HG03097 (cell line): ENCODE data around the gene CSNK1D.

Experiments
- ATAC-seq: cut with Tn5 transposase; IDR thresholded peaks from one replicate; pipeline ENCODE4 v1.9.1; 2021; ENCODE audit not compliant: unreplicated experiment, low FRiP score

Gene CSNK1D

DNA sequence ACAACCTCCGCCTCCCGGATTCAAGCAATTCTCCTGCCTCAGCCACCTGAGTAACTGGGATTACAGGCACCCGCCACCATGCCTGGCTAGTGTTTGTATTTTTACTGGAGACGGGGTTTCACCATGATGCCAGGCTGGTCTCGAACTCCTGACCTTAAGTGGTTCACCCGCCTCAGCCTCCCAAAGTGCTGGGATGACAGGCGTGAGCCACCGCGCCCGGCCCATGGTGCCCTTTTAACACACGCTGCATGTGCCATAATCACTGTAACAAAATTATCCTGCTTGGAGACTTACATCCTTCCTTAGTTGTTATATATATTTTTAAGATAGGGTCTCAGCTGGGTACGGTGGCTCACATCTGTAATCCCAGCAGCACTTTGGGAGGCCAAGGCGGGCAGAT is 38.5 kb upstream of the CSNK1D start:
- ATAC-seq = no peak

DNA sequence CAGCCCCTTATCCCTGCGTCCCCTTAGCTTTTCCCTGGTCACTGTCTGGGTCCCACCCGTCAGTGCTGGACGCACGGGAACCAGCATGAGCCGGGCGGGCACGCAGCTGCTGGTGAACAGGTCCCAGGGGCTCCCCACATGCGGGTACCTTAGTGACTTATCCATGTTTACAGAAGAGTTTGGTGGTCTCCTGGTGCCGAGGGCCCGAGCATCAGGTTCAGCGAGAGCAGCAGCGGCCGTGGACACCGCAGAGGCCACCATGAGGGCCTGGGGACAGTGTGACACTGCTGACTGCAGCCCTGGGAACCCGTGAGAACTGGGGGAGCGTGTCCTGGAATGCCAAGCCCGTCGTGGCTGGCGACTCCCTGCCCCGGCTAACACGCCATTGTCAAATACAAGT is 37.4 kb upstream of the CSNK1D start:
- ATAC-seq = no peak

DNA sequence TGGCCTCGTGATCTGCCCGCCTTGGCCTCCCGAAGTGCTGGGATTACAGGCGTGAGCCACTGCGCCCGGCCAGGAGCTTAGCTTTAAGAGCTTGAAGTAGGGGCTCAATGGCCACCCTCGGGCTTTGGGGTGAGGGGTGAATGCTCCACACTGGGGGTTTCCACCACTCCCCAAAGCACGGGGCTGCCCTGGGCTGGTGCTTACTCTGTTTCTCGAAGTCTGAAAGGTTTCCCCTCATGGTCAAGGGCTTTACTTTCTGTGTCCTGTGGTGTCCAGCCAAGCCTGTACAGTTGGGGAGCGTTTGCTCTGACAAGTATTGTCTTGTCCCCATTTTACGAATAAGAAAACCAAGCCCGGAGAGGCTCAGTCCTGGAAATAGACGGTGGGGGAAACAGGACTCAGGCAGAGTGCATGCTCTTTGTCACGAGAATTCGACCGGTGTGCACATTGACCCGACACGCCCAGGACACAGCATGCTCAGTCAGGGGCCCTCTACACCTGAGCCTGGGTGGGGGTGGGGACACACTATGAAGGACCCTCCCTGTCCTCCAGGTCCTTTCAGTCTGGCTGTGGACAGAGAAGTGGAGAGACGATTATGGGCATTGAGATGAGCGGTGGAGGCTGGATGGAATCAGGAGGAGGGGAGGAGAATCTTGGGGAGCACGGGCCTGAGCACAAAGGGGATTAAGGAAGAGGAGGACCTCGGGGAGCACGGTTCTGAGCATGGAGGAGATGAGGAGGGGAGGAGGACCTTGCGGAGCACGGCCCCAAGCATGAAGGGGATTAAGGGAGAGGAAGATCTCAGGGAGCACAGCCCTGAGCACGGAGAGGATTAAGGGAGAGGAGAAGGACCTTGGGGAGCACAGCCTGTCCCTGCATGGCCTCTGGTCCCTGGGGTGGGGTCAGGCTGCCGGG is 36.4 kb upstream of the CSNK1D start:
- no peak for ATAC-seq

DNA sequence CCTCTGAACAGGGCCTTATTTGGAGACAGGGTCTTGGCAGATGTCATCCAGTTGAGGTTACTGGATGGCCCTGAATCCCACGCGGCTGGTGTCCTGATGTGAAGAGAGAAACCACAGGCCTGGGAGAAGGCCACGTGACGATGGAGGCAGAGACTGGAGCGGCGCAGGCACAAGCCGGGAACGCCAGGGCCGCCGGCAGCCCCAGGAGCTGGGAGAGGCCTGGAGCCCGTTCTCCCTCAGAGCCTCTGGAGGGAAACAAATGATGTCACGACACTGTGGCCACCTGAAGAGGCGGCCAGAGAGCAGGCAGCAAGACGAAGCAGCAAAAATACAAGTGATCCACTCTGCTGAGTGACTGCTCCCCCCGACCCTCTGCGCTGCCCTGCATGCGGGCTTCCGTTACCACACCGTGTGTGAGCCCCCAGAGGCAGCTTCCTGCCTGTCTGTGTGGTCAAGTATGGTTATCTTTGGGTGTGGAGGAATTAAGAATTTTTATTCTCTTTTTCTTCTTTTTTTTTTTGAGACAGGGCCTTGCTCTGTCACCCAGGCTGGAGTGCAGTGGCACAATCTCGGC is 32.3 kb upstream of the CSNK1D start:
- ATAC-seq = no peak

DNA sequence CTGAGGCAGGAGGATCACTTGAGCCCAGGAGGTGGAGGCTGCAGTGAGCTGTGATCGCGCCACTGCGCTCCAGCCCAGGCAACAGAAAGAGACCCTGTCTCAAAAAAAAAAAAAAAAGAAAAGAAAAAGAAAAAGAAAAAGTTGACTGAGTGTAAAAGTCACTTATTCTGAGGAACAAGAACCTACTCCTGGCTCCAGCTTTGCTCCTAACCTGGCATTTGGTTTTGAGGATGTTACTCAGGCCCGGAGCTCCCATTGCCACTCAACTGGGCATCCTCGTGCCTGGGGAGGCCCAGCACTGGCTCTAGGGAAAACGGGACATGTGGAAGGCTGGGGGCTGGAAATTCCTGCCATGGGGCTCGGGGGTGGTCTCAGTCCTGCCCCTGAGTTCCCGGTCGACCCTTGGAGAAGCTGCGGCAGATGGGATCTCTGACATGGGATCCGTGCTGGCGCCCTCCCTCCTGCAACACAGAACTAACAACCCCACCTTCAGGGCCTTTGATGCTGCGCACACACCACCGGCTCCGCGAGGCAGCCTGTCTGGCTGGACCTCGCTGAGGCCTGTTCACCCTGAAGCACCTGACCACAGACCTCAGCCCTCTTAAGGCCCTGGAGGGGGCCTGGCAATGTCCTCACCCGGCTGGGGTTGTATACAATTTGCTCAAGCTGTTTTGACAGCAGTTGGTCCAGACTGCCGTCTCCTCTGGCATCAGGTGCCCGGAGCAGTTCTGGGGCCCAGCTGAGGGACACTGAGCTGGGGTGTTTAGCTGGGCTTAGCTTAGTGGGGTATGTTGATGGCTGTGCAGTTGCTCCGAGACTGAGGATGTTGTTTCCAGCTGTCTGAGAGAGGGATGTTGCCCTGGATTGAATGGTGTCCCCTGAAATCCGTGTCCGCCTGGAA is 31.6 kb upstream of the CSNK1D start:
- ATAC-seq = no peak

DNA sequence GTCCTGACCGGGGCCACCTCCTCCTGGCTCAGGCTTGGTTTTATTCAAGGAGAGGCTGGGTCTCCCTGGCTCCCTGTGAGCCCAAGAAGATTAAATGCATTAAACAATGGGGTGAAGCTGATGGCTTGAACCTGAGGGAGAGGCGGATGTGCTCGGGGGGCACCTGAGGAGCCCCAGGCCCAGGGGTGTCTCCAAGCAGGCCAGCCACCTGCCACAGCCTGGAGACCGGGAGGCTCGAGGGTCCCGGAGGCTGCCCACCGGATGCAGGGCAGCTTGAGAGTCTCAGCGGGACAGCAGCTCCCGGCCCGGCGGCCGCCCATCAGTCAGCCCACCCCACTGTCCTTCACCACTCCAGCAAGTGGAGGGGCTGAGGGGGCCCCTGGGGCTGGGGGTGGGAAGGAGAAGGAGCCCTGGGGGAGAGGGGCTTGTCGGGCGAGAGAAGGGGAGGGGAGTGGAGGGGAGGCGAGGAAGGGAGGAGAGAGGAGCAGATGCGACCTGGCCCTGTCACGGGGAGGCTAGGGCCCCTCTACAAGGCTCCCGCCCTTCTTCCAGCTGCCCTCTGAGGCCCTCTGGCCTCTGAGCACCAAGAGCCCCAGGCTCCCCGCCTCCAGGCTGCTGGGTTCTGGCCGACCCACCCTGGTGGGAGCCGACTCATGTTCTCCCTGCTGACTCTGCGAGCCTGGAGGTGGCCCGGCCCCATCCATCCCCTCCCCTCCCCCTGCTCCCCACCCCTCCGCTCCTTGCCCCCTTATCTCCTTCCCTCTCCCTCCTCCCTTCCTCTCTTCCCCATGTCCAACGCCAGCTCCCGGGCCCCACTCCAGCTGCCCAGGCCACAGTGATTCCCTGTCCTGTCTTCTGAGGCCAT is 30.7 kb upstream of the CSNK1D start:
- ATAC-seq = no peak

DNA sequence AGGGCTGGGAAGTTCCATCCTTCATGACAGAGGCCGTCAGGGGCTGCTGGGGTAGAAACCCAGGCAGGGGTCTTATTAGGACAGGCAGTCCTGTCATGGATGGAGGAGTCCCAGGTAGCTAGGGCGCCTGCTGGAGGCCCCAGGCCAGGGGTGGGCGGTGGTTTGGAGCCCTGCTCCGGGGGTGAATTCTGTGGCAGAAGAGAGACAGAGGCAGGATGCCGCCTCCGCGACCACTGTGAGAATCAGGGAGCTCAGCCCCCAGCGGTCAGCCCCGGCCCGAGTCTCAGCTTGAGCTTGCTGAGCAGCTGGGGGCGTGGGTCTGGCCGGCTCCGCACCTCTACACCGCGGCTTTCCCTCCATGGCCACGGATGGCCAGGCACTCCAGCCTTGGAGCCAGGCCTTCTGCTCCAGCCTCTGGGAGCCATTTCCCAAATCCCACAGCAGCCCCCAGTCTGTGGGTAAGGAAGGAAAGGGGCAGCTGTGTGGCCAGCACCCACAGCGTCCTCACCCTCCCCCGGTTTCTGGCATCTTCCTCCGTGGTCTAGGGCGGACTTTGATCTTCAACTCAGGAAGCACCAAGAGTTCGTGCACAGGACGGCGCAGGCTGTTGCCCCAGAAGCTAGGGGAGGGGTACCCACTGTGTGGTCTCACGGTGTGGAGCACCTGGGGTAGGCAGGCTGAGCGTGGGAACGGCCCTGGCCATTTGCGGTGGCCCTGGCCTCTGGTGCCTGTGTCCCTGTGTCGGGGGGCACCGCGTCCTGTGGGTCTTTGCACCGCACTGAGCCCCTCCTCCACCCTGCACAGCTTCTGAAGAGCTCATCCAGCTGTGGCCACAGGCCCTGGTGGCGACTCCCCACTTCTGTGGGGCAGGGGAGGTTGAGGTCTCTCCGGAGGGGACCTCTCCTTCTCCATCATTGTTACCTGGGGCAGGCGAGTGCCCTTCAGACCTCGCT is 29.8 kb upstream of the CSNK1D start:
- no peak for ATAC-seq

DNA sequence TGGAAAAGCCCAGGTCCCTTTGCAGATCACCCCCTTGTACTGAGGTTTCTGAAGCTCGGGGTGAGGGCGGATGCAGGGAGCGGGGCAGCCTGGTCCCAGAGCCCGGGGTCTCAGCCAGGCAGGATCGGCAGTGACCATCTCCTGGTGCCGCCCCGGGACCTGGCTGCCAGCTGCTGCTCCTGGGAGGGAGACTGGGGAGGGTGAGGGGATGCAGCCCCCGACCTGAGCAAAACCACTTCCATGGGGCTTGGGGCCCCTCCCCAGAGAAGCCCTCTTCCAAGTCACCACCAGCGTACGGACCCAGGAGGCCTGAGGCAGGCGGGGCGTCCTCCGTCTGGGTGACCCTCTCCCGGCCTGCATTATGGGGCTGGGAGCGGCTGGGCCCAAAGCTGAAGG is 29.1 kb upstream of the CSNK1D start:
- no peak for ATAC-seq

DNA sequence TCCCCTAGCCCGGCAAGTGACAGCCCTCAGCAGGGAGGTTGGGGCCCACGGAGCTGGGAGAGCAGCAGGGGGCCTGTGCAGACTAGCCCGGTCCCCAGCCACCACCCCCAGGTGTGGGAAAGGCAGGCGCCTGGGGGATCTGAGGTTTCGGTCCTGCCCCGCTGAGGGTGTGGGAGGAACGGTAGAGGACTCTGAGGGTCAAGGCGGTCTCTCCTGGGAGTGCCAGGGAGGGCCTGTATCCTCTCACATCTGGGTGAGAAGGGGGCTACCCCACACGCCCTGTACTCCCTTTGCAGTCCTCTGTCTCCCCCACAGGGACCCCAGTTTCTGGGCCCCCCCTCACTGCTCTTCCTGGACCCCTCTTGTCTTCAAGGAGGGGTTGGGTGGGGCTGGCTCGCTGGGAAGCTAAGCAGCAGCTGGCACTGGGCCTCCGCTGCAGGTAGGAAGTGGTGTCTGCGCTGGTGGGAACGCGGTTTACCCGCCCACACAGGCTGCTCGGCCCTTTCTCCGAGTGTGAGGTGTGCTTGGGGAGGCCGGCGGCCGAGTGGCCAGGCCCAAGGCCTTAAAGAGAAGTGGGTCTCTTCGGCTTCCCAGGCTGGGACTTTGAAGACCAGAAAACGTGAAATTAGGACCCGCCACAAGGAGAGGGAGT is 28.5 kb upstream of the CSNK1D start:
- no peak for ATAC-seq

DNA sequence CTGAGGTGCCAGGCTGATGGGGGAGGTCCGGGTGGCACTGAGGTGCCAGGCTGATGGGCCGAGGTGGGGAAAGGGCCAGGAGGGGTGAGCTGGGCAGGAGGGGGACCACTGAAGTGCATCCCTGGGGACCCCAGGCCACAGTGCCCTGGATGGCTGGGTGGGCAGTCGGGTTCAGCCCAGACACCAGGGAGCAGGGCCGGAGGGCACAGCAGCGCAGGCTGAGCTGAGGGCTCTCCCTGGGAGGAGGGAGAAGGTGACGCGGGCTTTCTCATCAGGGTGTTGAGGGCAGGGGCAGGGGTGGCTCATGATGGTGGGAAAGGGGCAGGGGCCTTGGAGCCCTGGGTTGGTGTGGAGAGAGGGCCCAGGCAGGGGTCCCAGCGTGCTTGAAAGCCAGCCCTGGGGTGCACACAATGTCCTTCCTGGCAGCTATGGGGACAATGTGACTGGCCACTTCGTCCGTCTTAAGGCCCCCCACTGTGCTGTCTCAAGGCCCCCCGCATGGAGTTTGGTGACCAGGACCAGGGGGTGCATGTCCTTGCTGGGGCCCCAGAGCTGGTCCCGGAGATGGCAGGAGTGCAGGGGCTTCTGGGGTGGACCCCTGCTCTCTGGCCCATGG is 27.9 kb upstream of the CSNK1D start:
- ATAC-seq = no peak

DNA sequence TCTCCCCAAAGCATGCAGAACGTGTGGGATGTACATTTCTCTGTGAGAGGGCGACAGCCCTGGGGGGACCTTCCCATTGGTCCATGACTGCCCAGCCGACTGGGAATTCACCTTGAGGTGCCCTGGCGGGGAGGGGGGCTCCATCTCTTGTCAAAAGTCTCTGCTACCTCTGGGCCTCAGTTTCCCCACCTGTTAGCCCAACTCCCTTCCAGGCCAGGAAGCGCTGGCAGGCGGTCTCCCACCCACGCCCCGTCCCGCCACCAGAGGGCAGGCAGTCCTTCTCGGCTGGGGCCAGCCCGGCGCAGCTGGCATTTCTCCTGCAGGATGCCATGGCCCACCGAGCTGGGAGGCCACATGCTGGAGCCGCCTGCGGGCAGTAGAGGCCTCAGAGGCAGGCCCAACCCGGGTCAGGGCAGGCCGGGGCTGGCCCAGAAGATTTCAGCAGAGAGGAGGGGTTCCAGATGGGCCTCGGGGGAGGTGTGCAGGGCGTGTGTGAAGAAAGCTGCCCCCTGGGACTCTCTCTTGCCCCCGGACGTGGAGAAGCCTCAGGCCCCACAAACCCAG is 27.3 kb upstream of the CSNK1D start:
- no peak for ATAC-seq

DNA sequence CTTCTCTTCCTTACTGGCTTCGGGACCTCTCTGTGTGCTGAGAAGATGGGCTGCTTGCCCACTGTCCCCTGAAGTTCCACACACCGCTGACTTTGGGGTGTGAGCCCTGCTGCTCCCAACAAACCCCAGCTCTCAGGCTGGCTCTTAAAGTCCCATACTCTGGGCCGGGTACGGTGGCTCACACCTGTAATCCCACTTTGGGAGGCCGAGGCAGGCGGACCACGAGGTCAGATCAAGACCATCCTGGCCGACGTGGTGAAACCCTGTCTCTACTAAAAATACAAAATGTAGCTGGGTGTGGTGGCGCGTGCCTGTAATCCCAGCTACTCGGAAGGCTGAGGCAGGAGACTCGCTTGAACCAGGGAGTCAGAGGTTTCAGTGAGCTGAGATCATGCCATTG is 26.7 kb upstream of the CSNK1D start:
- no peak for ATAC-seq

DNA sequence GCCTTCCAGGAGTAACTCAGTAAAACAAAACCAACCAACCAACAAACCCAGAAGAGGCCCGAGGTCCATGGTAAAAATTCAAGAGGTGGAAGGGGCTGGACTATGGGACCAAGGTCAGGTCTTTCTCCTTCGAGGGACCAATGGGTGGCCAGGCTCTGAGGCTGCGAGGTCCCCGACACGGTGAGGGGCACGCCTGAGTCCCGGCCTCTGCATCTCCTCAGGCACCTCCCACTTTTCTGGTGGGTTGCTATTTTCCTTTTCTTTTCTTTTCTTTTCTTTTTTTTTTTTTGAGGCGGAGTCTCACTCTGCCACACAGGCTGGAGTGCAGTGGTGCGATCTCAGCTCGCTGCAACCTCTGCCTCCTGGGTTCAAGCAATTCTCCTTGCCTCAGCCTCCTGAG is 26.0 kb upstream of the CSNK1D start:
- no peak for ATAC-seq

DNA sequence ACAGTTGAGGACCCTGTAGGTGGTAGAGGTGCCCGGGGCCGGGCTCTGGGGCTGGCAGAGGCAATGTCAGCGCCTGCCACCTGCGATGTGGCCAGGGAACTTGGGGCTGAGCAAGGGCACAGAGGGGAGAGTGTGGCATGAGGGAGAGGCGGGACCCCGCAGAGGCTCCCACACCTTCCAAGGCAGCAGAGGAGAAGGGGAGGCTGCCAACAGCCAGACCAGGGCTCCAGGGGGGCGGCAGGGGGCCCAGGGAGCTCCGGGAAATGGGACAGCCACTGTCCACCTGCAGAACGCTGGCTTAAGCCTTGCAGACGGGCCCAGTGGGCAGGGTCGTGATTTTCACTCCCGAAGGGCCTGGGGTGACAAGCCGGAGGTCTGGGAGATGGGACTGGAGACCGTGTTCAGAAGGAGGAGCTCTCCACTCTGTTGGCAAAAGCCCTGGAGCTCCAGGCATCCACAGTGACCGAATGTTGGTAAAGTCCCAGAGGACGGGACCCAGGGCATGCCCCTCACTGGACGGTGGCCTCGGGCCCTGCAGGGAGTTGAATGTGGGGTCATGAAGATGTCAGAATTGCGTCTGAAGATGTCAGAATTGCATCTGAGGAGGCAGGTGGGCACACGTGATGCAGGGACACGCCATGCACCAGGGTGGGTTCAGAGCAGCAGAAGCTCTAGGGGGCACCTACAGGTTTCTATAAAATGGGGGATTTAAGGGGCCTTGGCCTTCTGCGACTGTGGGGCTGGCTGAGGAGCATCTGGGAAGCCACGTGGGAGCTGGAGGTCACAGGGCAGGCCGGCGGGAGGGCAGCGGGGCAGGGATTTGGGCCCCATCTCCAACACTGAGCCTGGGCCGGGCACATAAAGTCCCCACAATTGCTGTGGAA is 25.3 kb upstream of the CSNK1D start:
- no peak for ATAC-seq

DNA sequence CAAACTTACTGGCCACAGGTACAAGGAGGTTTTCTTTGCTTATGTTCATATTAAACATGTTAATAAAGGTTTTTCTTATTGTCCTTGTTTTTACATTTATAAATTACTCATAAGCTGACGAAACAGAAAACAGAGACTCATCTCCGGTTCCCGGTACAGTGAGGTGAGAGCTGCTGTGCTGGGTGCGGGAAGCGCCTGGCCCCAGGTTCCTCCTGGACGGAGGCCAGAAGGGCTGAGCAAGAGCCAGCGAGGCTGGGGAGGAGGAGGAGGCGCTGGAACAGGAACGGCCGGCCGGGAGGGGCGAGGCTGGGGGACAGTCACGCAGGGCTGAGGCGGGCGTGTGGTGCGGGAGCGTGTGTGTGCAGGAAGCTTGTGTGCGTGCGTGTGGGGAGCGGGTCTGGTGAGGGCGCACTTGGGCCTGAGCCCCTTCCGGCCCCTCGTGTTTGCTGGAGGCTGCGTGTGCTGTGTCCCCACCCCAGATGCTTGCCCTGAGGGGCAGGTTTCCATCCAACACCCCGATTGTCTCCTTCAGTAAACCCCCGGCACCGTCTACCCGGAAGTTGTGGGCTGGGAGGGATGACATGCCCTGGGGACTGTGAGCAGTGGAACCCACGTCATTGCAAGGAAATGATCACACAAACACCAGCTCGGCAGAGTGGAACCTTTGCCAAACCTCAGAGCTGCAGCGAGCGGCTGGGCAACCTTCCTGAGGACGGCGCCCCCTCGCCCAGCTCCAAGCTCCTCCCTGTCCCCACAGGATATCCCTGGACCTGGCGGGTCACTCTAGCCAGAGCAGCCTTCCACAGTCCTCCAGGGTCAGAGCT is 24.4 kb upstream of the CSNK1D start:
- peak; percentile 53 for ATAC-seq

DNA sequence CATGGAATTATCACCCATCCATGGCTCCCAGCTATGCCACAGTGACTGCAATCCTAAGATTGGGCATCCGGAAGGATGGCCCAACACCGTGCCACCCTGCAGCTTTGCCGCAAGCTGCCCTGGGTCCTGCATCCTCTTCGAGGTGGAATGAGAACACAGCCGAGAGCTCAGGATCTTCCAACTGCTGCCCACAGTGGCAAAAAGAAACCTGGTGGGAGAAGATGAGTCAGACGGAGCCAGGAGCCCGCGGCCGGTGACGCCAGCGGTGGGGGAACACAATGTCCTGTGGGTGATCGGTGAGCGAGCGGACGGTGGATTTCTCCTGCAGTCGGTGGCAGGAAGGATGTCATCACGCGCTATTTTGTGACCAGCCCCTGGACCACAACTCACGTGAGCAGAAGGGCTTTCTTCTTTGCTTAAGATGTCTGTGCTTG is 23.8 kb upstream of the CSNK1D start:
- ATAC-seq = no peak
